ENCODE measurements around the gene FAM131C.
A peak's percentile ranks its signal among the peaks of the same experiment; 100 is the strongest.
"Not testable (repeated sequence)": the region's sequence is repeated elsewhere in the genome, so short reads cannot be mapped to it uniquely, and the experiment has no call there.

The FAM131C gene

DNA sequence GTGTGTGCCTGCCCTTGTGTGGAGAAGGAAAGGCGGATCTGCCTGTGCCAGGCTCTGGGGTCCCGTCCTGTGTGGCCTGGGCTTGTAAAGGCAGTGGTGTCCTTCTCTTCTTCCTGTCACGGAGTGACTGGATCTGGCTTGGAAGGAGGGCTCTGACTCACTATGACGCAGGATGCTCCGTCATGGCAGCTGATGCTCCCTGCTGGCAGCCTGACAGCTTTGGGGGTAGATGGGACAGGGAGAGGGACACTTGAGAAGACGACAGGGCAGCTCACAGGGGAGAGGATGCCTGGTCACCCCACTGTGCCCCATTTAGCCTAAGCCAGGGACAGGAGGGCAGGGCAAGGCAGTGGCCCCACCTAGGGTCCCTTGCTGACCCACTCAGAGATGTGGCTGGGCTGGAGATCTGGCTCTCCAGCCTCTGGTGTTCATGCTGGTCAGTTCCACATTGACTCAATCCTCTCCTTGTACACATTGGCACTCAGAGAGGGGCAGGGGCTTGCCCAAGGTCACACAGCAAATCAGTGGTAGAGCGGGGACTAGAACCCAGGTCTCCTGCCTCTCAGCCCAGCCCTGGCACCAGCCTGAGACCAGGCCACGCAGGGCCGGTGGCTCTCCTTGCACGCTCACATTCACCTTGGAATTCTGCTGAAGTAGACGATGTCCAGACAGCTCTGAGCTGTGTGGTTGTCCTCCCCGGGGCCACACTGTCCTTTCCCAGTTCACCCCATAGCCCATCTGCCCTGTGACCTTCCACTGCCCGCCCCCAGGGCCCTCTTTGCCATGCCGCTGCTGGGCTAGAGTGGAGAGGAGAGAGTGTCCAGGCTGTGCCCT is 2.8 kb upstream of the FAM131C start:
- DNase-seq, result no peak

DNA sequence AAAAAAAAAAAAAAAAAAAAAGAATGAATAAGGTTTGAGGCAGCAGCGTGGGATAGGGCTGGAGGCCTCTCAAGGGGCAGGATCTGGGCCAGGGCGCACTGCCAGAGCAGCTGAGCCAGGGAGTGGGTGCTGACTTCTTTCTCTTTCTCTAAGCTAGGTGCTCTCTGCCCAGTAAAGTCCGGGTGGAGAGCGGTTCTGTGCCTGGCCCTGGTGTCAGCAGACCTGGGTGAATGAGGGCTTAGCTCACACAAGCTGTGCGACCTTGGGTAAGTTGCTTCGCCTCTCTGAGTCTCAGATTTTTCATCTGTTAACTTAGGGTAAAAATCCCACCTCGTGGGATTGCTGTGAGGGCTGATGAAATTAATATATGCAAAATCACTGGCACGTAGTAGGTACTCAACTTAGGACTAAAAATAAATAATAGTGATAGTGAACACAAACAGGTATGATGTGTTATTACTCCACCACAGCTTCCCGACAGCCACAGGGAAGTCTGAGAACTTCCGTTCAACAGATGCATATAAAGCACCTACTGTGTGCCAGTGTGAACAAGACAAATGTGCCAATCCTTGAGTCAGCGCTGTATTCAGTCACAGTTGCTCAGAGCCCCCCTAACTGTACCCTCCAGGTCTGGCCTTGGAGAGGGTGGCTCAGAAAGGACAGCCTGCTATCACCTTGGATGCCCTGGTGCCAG is 2.0 kb upstream of the FAM131C start:
- no peak for DNase-seq

DNA sequence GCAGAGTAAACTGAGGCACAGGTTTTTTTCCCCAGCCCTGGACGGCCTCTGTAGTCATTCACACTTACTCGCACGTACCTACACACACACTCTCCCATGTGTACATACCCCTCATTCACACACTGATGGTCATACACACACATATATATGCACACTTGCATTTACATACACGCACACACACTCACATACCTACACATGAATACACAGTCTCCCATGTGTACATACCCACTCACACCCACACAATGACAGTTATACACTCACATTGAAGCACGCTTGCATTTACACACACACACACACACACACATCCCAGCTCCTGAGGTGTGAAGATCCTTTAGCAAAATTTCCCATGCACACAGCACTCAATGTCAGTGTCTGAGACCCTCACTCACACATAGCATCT is 766 bp upstream of the FAM131C start:
- no peak for DNase-seq

DNA sequence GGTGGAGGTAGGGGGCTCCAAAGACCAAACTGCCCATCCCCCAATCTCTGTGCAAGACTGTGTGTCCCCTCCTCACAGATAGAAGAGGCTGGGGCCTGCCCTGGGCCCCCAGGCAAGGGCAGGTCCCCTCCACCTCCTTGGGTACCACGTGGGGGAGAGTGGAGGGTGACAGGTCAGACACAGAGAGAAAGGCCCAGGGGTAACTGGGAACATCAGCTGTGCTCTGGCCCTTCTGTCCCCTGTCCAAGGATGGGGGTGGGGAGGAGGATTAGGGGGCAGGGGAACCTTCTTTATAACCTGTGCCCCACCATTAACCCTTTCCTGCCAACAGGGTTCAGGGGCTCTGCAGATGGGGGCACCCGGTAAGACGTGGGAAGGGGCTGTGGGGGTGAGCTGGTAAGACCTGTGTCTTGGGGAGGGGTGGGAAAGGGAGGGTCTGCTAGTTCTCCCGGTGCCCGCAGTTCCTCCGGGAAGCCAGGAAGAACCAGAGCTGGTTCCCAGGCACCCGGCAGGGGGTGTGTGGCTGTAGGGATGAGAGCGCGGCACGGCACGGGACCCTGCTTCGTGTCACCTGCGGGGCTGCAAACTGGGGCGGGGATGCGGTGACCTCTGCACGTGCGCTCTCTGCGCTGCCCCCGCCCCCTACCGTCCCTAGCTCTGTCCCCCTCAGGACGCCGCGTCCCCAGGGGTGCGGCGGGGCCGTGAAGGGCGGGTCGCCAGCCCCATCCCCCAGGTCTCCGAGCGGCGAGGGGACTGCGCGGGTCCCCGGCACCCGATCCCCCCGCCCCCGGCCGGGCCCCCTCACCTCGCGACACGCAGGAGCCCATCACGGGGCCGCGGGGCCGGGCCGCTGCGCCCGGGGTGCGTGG is 601 bp downstream of the FAM131C start:
- DNase-seq, result peak; percentile 62

DNA sequence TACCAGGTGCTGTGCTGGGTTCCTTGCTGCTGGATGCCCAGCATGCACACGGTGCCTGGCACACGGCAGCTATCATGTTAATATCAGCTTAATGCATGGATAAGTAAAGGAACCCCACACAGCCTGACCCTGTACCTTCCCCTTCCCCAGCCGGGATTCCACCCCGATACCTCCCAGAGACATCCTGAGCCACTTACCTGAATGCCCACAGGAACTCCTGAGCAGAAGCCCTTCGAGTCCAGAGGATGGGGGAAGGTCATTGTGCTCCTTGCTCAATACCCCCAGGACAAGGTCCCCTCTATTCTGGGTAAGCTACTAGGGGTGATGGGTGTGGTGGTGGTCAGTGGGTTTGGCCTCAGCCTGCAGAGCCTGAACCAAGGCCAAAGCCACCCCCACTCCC is 1.4 kb downstream of the FAM131C start:
- DNase-seq, result no peak

DNA sequence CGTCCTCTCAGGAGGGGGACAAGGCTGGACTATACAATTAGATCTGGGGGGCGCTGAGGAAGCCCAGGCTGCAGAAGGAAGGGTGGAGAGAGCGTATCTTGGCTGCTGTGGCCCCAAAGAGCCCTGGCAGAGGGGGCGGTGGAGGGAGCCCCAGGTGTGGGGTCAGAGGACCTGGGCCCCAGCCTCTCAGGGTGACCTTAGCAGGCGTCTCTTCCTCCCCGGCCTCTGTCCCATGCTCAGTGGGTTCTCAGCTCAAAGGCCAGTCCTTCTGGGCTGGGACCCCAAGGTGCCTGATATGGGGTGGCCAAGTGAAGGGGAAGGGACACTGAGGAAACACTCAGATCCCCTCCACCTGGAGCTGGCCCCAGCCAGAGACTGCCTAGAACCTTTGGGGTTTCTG is 1.8 kb downstream of the FAM131C start:
- no peak for DNase-seq

DNA sequence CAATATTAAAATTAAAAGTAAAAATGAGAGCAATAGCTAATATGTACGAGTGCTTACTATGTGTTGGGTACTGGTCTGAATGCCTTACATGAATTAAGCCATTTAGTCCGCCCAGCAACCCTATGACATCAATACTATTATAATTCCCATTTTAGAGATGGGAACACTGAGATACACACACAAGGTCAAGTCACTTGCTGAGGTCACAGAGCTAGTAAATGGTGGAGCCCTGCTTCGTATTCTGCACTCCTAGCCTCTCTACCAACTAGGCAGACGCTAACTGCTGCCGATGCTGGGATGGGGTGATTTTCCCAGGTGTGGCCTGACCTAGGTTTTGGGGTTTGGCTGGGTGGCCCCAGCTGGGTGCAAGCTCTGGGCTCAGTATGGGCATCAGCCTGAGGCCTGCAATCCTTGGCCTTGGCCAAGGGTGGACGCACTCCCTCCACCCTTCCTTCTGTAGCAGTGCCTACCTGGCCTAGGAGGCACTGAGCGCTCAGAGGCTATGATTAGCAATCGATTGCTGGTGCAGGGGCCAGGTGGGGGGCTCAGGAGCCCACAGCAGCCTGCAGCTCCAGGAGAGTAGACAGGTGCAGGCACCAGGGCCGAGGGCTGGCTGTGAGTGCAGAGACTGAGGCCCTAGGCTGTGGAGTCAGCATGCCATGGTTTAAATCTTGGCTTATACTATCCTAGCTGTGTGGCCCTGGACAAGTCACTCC is 2.7 kb downstream of the FAM131C start:
- no peak for DNase-seq

DNA sequence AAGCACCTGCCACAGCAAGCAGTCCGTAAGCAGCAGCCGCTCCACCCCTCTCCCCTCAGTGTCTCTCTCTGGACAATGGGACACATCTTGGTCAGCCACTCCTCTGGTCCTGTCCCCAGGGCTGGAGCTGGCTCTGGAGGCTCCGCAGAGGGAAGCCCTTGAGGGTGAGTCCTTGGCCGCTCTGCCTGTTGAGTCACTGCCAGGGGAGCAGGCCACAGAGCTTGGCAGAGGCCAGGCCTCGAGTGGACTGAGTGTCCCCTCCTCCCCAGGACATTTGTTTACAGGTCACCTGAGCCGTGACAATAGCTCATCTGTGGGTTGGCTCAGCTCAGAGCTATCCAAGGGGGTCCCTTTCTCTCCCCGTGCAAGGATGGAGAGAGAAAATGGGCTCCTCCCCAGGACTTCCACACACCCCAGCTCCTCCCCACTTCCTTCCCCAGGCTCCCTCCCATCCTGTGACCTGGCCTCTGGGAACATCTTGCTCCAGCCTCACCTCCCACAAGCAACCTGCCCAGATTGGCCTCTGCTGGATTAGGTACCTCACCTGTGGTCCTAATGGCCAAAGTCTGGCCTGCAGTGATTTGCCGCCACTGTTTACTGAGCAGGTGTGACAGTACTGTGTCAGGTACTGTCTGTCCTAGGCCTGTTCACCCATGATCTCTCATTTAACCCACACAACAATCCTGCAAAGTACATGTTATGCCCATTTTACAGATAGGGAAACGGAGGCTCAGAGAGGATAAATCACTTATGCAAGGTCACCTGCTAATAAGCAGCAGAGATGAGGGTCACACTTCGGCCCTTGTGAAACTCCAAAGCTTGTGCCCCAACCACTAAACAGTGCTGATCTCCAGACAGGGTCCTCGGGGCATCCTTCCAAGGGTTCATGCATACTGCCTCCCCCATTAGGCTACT is 4.8 kb downstream of the FAM131C start:
- DNase-seq, result no peak

DNA sequence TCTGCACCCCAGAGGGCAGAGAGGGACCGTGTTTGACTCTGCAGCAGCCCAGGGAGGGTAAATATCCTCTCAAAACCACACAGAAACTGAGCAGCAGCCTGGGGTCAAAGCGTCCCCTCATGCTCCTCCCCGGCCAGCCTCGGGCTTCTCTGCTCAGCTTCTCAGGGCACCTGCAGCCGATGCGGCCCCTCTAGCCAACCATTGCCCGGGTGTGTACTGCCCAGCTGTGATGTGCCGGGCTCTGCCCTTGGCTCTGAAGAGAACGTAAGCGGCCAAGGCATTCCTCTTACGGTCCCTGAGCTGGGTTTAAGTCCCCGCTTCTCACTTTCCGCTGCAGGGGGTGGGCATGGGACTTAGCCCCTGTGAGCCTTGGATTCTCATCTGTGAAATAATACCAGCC is 5.5 kb downstream of the FAM131C start:
- DNase-seq, result no peak

DNA sequence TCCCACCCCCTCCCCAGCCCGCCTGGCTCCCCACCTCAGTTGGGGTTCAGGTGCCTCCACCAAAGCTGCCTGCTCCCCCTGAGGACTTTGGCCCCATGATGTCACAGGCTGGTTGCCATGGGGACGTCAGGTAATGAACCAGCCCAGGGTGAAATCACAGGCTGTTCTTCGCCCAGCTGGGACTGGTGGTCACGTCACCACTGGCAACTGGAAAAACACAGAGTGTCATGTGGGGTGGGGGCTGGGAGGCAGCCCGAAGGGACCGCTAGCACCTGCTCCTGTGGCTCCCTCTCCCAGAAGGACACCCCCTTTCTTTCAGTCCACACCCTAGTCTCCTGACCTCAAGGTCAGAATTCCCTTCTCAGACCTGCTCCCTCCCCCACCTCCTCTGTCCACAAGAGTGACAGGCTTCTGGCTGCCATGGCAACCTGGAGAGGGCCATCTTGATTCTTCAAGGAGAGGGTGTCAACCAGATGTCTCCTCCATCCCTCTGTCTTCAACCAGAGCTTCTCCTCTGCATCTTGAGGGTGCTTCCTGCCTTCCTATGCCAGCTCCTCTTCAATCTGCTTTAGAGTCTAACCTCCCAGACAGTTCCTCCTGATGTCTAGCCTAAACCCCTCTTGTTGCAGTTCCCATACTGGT is 6.2 kb downstream of the FAM131C start:
- DNase-seq, result peak; percentile 43

DNA sequence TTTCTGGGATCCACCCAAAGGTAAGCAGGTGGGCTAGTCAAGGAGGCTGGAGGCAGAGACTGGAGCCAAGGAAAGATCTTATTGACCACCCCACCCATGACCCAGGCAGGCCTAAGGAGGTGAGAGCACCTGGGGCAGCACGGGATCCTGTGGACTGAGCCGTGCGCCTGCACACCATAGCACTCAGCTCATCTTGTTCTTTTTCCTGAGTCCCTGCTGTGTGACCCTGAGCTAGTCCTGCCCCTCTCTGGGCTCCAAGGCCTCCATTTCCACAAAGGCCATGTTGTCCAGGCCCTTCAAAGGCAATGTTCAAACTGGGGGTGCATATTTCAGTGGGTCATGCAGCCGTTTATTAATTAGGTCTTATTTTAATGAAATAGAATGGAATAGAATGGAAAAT is 7.2 kb downstream of the FAM131C start:
- no peak for DNase-seq

DNA sequence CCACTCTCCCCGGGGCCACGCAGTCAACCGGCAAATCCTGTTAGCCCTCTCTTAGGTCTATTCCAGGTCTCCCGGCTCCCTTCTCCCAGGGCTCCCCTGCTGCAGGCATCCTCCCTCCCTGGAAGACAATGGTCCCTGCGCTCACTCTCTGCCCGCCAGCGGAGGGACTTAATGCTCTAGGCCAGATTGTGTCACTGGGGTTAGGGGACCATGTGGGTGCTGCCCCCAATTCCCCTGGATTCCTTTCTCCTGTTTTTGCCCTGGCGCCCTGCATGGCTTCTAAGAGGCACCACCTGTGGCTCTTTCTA is 8.2 kb downstream of the FAM131C start:
- DNase-seq, result peak; percentile 86

DNA sequence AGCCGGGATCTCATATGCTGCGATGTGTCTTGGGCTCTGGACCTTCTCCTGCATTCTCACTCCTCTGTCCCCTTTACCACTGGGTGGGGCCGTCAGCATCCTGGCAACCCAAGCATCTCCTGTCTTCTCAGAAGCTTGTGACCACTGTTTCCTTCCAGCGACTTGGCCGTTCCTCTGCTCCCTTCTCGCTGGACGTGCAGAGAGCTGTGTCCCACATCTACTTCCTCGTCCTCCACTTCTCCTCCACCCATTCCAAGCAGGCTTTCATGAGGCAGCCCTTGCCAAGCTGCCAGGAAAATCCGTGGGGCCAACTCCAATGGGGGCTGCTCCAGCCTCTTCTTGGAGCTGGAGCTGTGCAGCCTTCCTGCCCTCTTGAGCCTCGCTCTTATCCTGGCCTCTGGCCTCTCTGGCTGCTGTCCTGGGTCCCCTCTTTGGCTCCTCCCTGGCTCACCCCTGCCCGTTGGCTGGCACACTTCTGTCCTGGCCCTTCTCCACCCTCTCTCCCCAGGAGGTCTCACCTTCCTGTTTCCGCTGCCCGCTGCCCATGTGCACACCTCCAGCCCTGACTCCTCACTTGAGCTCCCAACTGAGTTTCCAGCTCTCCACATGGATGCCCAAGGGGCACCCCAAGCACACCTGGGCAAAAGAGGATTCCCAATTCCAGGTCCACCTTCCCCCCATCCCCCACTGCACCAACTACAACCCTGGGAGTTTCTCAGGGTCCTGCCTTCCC is 8.7 kb downstream of the FAM131C start:
- DNase-seq, result no peak

DNA sequence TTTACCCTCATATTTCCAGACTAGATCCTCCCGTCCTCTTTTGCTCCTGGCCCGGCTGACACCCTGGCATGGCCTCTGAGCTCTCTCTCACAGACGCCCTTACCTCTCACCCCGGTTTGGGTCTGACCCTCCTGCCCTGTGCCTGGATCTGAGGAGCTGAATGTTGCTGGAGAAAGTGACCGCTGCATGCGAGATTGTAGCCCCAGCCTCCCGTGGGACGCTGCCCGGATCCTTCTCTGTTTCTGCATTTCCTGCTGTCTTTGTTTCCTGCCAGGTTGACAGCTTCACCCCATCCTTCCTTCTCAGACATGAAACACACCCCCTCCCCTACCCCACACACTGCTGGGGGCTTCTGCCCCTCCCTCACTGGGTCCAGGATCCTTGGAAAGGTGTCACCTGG is 9.5 kb downstream of the FAM131C start:
- peak; percentile 60 for DNase-seq

DNA sequence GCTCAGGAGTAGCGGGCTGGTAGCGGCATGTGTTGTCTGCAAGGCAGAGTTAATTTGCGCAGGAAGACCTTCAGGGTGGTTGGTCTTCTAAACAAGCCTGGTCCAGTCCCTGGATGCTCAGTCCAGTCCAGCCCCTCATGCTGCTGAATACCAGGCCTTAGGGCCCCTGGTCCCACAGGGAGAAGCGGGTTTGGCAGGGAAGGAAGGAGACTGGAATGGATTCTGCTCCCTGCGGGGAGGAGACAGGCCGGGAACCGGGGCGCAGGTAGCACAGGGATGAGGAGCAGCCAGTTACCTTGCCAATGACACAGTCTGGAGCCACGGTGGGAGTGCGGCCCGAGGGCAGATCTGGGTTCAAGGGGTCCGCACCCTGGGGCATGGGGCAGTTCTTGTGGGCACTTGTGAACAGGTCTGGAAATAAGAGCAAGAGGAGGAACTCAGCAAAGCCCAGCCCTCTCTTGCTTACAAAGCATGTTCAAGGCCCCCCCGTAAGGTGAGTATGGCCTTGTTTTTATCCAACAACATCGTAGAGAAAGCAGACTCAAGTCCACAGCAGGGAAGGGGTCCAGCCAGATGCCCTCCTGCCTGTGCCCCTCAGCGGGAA is 10.1 kb downstream of the FAM131C start:
- peak; percentile 60 for DNase-seq

DNA sequence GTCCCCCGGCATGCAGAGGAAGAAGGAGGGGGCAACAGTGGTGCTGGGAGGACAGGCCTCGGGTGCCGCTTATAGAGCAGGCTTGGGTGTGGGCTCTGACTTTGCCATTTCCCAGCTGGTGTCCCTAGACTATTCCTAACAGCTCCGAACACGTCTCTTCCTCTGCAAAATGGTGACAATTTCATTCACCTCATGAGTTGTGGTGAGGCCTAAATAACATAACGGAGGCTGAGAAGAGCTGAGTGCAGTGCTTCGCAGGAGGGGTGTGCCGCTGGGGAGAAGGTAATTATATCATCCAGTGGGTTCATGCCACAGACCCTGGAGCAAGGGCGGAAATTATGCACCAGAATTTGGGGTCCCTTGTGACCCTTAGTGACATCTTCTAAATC is 10.8 kb downstream of the FAM131C start:
- DNase-seq, result not testable (repeated sequence)

DNA sequence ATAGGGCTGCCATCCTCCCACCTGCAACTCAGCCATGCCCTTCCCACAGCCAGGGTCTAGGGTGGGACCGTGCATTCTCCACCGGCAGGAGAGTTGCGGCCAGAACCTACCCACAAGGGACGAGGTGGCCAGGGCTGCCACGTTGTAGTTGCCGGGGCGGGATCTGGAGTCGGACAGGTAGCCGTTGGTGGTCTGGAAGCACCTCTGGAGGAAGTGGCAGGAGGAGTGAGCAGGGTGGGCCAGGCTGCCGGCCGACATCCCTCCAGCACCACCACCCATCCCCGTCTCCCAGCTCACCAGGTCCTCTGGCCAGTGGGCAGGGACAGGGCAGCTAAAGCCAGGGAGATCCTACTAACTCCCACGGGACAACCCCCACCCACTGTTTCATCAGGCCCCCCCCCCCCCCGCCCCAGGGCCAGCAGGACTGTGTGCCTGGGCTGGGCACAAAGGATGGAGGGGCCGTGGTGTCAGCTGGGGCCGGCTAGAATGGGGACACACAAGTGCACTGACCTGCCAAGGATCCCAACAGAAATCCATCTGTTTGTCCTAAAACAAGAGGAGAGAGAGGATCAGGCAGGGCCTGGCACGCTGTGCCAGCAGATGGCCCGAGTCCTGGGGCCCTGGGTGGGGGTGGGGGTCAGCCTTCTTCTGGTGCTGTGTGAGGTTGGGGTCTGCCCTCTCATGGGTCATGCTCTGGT is 11.3 kb downstream of the FAM131C start:
- not testable (repeated sequence) for DNase-seq

DNA sequence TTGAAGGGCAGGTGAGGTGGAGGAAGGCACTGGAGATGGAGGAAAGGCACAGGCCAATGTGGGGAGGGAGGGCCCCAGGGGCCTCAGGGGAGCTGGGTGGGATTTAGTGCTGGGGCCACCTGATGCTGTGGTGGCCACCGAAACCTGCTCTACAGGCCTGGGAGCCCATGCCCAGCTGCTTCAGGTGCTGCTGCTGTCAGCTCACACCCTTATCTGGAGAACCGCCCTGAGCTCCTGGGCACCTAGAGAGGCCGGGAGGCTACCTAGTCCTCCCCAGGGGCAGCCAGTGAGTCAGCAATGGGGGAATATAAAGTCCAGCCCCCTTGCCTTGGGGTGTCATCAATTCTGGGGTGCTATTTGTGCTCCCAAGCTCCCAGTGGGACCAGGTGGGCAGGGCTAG is 12.2 kb downstream of the FAM131C start:
- DNase-seq, result no peak

DNA sequence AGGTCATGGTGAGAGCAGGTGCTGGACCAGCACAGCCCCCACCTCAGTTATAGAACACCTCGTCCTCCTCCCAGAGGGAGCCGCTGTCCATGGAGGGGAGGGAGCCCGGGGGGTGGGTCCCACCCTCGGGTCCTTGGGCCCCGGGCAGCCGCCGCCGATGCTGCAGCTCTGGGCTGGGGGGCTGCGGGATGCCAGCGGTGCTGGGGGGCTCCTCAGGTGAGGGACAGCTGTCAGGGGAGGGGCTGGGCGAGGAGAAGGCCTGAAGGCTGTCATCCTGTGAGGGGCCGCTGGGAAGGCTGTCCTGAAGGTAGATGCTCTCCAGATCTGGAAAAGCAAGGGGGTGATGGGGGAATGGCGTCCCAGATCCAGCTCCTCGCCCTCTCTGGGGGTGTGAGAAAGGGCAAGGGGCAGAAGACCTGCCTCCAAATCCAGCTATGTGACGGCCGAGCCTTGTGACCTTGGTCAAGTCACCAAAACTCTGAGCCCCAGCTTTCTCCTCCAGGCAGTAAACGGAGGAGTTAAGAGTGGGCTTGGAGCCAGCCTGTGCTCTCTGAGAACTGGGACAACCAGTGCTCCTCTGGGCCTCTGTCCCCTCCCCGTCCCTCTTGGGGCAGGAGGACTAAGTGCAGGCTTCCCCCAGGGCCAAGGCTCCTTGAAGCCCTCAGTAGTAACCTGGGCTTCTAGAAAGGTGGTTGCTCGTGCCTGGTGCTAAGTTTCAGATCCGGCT is 14.9 kb downstream of the FAM131C start:
- not testable (repeated sequence) for DNase-seq
